ACC112 (cell line): ENCODE data around the gene MYL6B.

ENCODE experiments used
- H2AFZ ChIP-seq: fragments of 200-600 bp; sonication (generic); one replicate; pipeline ENCODE4 v1.6.0; 2017; ENCODE audit warnings: antibody characterized with exemption, low read length; ENCODE audit not compliant: unreplicated experiment
- H3K27ac ChIP-seq: fragments of 200-600 bp; sonication (generic); 2 replicates; pipeline ENCODE4 v1.5.1; 2014; ENCODE audit warnings: low read depth, mild to moderate bottlenecking, antibody characterized with exemption, low read length, moderate library complexity
- H3K27me3 ChIP-seq: fragments of 200-600 bp; sonication (generic); 2 replicates; pipeline ENCODE4 v1.6.1; 2014; ENCODE audit warnings: mild to moderate bottlenecking, antibody characterized with exemption, low read length, moderate library complexity, mixed read lengths; ENCODE audit not compliant: insufficient read depth
- H3K36me3 ChIP-seq: fragments of 200-600 bp; sonication (generic); 2 replicates; pipeline ENCODE4 v1.6.1; 2016; ENCODE audit warnings: mild to moderate bottlenecking, antibody characterized with exemption, low read length, moderate library complexity, mixed read lengths; ENCODE audit not compliant: insufficient read depth
- H3K4me1 ChIP-seq: fragments of 200-600 bp; sonication (generic); one replicate; pipeline ENCODE4 v1.6.1; 2016; ENCODE audit warnings: low read length, mixed read lengths; ENCODE audit not compliant: insufficient read depth, unreplicated experiment, control insufficient read depth
- H3K4me3 ChIP-seq: fragments of 200-600 bp; sonication (generic); 2 replicates; pipeline ENCODE4 v1.5.1; 2014; ENCODE audit warnings: mild to moderate bottlenecking, low read depth, low read length
- H3K79me2 ChIP-seq: fragments of 200-600 bp; sonication (generic); one replicate; pipeline ENCODE4 v1.6.0; 2016; ENCODE audit warnings: low read length; ENCODE audit not compliant: control insufficient read depth, unreplicated experiment, insufficient read depth

MYL6B gene

DNA sequence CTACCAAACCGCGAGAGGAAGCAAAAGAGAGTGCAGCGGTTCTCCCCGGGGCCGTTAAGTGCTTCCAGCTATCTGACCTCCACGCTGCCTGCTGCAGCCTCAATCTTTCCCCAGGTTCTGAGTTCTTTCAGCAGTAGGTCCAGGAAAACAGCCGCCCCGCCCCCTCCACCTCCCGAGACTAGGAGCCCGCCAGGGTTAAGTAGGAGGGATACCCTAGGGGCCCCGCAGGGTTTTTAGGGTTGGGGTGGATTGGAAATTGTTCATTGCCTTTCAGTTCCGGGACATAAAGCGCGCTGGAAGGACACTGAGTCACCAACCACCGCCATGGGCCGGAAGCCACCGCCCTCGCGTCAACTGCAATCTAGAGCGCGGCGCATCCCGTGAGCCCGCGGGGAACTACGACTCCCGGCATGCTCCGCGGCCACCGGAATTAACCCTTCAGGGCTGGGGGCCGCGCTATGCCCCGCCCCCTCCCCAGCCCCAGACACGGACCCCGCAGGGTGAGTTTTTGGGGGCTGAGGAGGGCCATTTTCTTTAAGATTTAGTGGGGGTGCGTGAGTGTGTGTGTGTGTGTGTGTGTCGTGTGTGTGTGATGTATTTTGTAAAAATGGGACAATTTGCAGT is at the start of gene MYL6B:
Gene MYL6B, plus strand, starts transcription at position 456 of the 624 bp plus-strand sequence. CDS start 1,332 bp downstream, outside the sequence.
- H3K36me3 ChIP-seq, result no peaks in the 10 kb centered on the region; the same call in 1 of the 2 replicates
- peaks cover 25% of the 10 kb centered on the region for H3K4me1 ChIP-seq
- peak within 1 kb of the TSS; percentile 83 for H3K4me3 ChIP-seq
- peak within 1 kb of the TSS; percentile 93 for H2AFZ ChIP-seq
- no peaks in the 10 kb centered on the region for H3K27me3 ChIP-seq
- peak within 1 kb of the TSS; percentile 56 for H3K27ac ChIP-seq
- H3K79me2 ChIP-seq, result peaks cover 3% of the 10 kb centered on the region

DNA sequence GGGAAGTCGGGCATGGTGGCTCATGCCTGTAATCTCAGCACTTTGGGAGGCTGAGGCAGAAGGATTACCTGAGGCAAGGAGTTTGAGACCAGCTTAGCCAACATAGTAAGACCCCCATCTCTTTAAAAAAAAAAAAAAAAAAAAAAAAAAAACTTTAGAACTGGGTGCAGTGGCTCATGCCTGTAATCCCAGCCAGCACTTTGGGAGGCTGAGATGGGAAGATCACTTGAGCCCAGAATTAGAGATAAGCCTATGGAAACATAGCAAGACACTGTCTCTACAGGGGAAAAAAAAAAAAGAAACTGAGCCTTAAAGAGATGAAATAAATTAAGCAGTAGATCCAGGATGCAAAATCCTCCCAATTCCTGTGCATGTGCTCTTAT is 49.7 kb upstream of the MYL6B start:
- no peak overlapping the region for H3K27ac ChIP-seq
- H3K4me1 ChIP-seq, result peaks cover 18% of the 10 kb centered on the region
- no peaks in the 10 kb centered on the region; the same call in 1 of the 2 replicates for H3K27me3 ChIP-seq
- peaks cover 34% of the 10 kb centered on the region for H3K79me2 ChIP-seq
- H3K4me3 ChIP-seq, result peak overlapping the region; percentile 87; the same call in 1 of the 2 replicates
- H2AFZ ChIP-seq, result no peak overlapping the region
- H3K36me3 ChIP-seq, result peaks cover 11% of the 10 kb centered on the region; the same call in 1 of the 2 replicates

DNA sequence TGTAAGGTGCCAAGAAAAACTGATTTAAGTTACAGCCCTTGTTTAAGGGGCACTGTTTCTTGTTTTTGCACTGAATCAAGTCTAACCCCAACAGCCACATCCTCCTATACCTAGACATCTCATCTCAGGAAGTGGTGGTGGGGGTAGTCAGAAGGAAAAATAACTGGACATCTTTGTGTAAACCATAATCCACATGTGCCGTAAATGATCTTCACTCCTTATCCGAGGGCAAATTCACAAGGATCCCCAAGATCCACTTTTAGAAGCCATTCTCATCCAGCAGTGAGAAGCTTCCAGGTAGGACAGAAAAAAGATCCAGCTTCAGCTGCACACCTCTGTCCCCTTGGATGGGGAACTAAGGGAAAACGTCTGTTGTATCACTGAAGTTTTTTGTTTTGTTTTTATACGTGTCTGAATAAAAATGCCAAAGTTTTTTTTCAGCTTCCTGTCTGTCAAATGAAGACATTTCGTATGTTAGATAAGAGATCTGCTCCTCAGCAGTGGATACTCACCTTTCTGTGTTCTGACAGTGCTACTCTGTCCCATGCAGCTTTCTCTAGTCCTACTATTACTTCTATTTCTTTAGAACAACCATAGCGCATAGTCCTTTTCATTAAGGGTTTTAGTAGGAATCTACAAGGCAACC is 49.2 kb upstream of the MYL6B start:
- no peak overlapping the region for H3K27ac ChIP-seq
- H3K4me3 ChIP-seq, result peak overlapping the region; percentile 87
- H3K4me1 ChIP-seq, result peaks cover 18% of the 10 kb centered on the region
- peaks cover 14% of the 10 kb centered on the region for H3K36me3 ChIP-seq
- H3K27me3 ChIP-seq, result no peaks in the 10 kb centered on the region; the same call in 1 of the 2 replicates
- peak overlapping the region; percentile 76 for H2AFZ ChIP-seq
- peaks cover 35% of the 10 kb centered on the region for H3K79me2 ChIP-seq

DNA sequence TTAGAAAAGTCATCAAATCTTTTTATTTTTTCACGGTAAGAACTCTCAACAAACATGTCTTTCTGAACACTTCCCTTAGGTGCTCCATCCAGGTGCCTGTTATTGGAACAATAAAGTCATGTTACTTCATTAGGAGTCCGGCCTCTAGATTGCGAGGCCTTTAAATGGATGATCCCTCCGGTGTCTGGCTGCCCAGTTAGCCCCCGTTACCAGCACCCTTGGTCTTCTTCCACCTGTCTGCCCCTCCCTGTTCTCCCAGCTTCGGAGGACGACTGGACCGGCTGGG is 48.6 kb upstream of the MYL6B start:
- Histone ChIP-seq H3K36me3 (peaks cover 19% of the 10 kb centered on the region), H3K79me2 (peaks cover 35% of the 10 kb centered on the region), H3K4me1 (peaks cover 18% of the 10 kb centered on the region), H2AFZ (peak overlapping the region; percentile 76), H3K4me3 (peak overlapping the region; percentile 87), H3K27me3 (no peaks in the 10 kb centered on the region), H3K27ac (no peak overlapping the region)

DNA sequence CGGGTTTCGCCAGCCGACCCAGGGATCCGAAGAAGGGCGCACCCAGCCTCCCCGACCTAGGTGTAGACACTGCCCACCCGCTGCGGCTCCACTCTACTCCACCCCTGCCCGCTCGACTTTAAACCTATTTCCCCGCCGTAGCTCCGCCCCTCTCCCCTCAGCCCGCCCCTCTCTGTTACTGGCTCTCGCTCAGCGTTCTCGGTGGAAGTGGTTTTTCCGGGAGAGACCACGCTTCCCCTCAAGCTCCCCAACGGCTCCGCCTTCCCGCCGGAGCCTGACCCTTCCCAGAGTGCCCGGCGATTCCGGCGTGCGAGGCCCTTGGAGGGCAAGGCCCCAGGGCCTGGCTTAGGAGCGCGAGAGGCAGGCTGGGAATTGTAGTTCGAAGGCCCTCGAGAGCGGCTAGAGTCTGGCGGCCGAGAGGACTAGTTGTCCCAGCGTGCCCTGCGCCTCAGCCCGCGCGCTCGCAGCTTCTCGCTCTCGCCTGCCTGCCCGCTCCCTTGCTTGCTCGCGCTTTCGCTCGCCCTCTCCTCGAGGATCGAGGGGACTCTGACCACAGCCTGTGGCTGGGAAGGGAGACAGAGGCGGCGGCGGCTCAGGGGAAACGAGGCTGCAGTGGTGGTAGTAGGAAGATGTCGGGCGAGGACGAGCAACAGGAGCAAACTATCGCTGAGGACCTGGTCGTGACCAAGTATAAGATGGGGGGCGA is 48.1 kb upstream of the MYL6B start, which contains the start of gene PA2G4:
Gene PA2G4, plus strand, starts transcription at position 451 of the 706 bp plus-strand sequence. Its CDS starts 179 bp downstream, at position 630.
- Histone ChIP-seq H3K27me3 (no peaks in the 10 kb centered on the region), H3K27ac (peak within 1 kb of the TSS; percentile 49), H3K4me1 (peaks cover 18% of the 10 kb centered on the region), H3K4me3 (peak within 1 kb of the TSS; percentile 87), H2AFZ (peak within 1 kb of the TSS; percentile 84), H3K79me2 (peaks cover 35% of the 10 kb centered on the region), H3K36me3 (peaks cover 19% of the 10 kb centered on the region)

DNA sequence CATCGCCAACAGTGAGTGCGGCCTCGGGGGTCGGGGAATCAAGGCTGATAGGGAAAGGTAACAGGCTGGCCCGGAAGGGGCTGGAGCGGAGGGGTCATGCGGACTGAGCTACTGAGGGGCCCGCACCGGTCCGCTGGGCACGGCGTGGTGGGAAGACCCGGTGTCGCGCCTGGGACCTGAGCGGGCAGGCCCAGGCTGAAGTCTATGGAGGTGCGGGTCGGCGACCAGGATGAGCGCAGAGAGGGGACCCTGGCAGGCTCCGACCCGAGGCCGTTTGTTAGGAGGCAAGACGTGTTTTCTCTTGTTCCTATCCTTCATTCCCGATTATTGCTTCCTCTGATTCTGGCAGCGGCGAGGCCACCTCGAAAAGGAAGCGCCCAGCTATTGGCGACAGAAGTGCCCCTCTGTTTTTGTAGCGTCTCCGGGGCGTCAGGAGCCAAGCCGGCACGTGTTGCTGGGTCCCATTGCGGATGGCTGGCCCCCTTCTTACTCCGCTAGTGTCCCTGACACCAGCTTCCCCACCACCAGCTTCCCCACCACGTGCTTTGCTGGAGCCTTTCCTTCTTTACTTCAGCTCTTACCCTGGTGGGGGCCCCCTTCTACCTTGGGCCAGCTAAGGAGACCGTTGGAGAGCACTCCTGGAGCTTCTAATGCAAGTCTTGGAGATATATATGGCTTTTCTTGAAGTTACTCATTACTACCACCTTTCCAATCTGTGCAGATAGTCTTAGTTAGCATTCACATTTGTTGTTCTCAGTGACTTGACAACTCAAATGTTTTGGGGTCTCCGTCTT is 47.4 kb upstream of the MYL6B start:
- H2AFZ ChIP-seq, result peak overlapping the region; percentile 84
- H3K36me3 ChIP-seq, result peaks cover 19% of the 10 kb centered on the region
- H3K27ac ChIP-seq, result peak overlapping the region; percentile 49
- no peaks in the 10 kb centered on the region for H3K27me3 ChIP-seq
- peak overlapping the region; percentile 87 for H3K4me3 ChIP-seq
- H3K4me1 ChIP-seq, result peaks cover 18% of the 10 kb centered on the region
- peaks cover 35% of the 10 kb centered on the region for H3K79me2 ChIP-seq

DNA sequence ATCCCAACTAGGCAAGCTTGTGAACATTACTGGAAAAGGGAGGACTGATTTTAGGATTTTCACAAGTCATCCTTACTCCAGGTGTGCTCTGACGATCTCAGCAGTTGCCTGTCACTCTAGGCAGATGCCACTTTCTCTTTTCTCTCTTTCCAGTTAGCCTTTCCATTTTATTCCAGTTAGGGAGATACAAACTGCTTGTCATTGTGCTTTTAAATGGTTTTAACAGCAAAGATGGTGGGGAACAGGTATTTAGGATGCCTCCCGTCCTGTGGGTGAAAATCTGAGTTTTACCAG is 46.8 kb upstream of the MYL6B start:
- H3K79me2 ChIP-seq, result peaks cover 35% of the 10 kb centered on the region
- no peaks in the 10 kb centered on the region for H3K27me3 ChIP-seq
- H3K27ac ChIP-seq, result peak overlapping the region; percentile 49; the same call in 1 of the 2 replicates
- peaks cover 23% of the 10 kb centered on the region for H3K36me3 ChIP-seq
- peak overlapping the region; percentile 87 for H3K4me3 ChIP-seq
- H2AFZ ChIP-seq, result no peak overlapping the region
- peaks cover 18% of the 10 kb centered on the region for H3K4me1 ChIP-seq

DNA sequence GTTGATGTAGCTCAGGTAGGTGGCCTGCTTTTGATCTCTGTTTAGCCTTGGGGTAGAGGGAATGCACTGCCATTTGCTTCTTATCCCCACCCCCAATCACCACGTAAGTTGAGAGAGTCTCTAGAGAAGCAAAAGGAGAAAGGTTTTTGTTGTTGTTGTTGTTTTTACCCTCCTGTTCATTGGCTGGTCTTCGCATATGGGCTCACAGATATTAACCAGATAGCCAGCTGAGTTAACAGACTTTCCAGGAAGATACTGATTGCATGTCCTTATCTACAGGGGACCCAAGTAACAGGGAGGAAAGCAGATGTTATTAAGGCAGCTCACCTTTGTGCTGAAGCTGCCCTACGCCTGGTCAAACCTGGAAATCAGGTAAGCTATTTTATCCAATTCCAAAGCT is 45.1 kb upstream of the MYL6B start:
- Histone ChIP-seq H3K79me2 (peaks cover 35% of the 10 kb centered on the region), H3K27me3 (no peaks in the 10 kb centered on the region), H3K4me1 (peaks cover 18% of the 10 kb centered on the region), H3K36me3 (peaks cover 35% of the 10 kb centered on the region), H2AFZ (no peak overlapping the region), H3K27ac (no peak overlapping the region), H3K4me3 (no peak overlapping the region)

DNA sequence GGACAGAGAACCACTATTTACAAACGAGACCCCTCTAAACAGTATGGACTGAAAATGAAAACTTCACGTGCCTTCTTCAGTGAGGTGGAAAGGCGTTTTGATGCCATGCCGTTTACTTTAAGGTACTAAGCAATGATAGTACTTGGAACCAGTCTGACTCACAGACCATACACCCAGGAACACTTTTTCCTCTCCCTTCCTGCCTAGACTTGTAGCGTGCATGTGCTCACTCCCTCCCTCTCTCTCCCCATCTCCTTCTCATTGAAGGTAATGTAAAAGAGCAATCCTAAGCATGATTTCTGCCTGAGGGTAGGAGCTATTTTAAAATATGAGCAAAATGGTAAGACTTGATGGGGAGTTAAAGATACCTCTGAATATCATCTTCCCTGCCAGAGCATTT is 41.8 kb upstream of the MYL6B start:
- Histone ChIP-seq H3K4me3 (no peak overlapping the region), H3K79me2 (peaks cover 22% of the 10 kb centered on the region), H2AFZ (no peak overlapping the region), H3K4me1 (peaks cover 16% of the 10 kb centered on the region), H3K36me3 (peaks cover 41% of the 10 kb centered on the region), H3K27ac (no peak overlapping the region), H3K27me3 (no peaks in the 10 kb centered on the region)

DNA sequence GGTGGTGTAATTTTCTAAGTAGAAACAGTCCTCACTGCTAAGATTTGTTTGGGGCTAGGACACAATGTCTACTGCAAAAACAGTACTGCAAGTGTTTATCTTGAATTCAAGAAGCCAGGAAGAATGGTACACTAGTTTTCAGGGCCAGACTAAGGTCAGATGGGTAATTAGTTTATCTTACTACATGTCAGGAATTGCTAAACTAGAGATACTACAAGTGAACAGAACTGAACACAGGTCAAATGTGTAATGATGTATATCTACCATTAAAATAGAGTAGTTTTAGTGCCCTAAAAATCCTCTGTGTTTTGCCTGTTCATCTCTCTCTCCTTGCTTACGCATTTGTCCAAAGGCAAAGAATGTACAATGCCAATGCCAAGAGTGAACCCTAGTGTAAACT is 38.3 kb upstream of the MYL6B start:
- Histone ChIP-seq H3K27me3 (no peaks in the 10 kb centered on the region), H3K4me3 (no peak overlapping the region), H3K36me3 (peaks cover 28% of the 10 kb centered on the region)

More for the DNA sequence above, 38.3 kb upstream of the MYL6B start:
- Histone ChIP-seq H2AFZ (no peak overlapping the region), H3K79me2 (peaks cover 13% of the 10 kb centered on the region), H3K27ac (no peak overlapping the region), H3K4me1 (peaks cover 9% of the 10 kb centered on the region)
